HUES64 (cell line): ENCODE data around the gene IGSF9.
"Not testable (repeated sequence)": the region's sequence is repeated elsewhere in the genome, so short reads cannot be mapped to it uniquely, and the experiment has no call there.

ENCODE experiments used
- H3K27ac ChIP-seq: 2 replicates; pipeline ENCODE4 v1.7.0; 2013; ENCODE audit warnings: low read depth, low read length, inconsistent platforms
- H3K27me3 ChIP-seq: 2 replicates; pipeline ENCODE4 v1.6.1; 2013; ENCODE audit warnings: mild to moderate bottlenecking, low read length; ENCODE audit not compliant: insufficient read depth
- H3K36me3 ChIP-seq: 2 replicates; pipeline ENCODE4 v1.6.1; 2013; ENCODE audit warnings: mild to moderate bottlenecking, low read length; ENCODE audit not compliant: insufficient read depth
- H3K4me1 ChIP-seq: 2 replicates; pipeline ENCODE4 v1.6.1; 2013; ENCODE audit warnings: mild to moderate bottlenecking, low read length, moderate library complexity; ENCODE audit not compliant: insufficient read depth
- H3K4me3 ChIP-seq: 2 replicates; pipeline ENCODE4 v1.5.1; 2013; ENCODE audit warnings: mild to moderate bottlenecking, low read length, moderate library complexity
- H3K9ac ChIP-seq: 2 replicates; pipeline ENCODE4 v1.6.1; 2013; ENCODE audit warnings: mild to moderate bottlenecking, low read depth, low read length
- H3K9me3 ChIP-seq: 2 replicates; pipeline ENCODE4 v1.6.1; 2013; ENCODE audit warnings: low read depth, low read length; ENCODE audit not compliant: insufficient read depth
- WGBS: fragments of 150-250, 120-280 bp; methylation state at CpG from one replicate; pipeline ENCODE4 v1.1.7; 2013; ENCODE audit warnings: missing lambda C conversion rate; 5-methylcytosine and 5-hydroxymethylcytosine counted together

Gene IGSF9

GRCh38 chr1:159917533-159918351, 27.7 kb downstream of the IGSF9 start:
- H3K36me3 ChIP-seq = peaks cover 33% of the 10 kb centered on the region
- 86% methylated on average over 5 of the region's 5 CpGs for WGBS
- H3K27me3 ChIP-seq = no peaks in the 10 kb centered on the region
- no peak overlapping the region for H3K4me3 ChIP-seq
- no peak overlapping the region for H3K9ac ChIP-seq
- peaks cover 36% of the 10 kb centered on the region for H3K4me1 ChIP-seq
- H3K9me3 ChIP-seq = no peaks in the 10 kb centered on the region
- H3K27ac ChIP-seq = no peak overlapping the region

GRCh38 chr1:159916242-159917051, 29.0 kb downstream of the IGSF9 start:
- Histone ChIP-seq H3K27ac (peak overlapping the region; percentile 70), H3K4me3 (no peak overlapping the region), H3K4me1 (peaks cover 34% of the 10 kb centered on the region), H3K36me3 (peaks cover 33% of the 10 kb centered on the region), H3K9ac (peak overlapping the region; percentile 35; the same call in 1 of the 2 replicates), H3K27me3 (no peaks in the 10 kb centered on the region), H3K9me3 (no peaks in the 10 kb centered on the region)
- 64% methylated on average over 8 of the region's 9 CpGs for WGBS

- Histone ChIP-seq H3K4me1 (peaks cover 41% of the 10 kb centered on the region), H3K36me3 (peaks cover 32% of the 10 kb centered on the region), H3K27ac (peak overlapping the region; percentile 52), H3K9ac (peak overlapping the region; percentile 9; the same call in 1 of the 2 replicates), H3K9me3 (no peaks in the 10 kb centered on the region), H3K4me3 (no peak overlapping the region), H3K27me3 (no peaks in the 10 kb centered on the region)
- WGBS = 64% methylated on average over 5 of the region's 5 CpGs
Measured at GRCh38 chr1:159915571-159916241, 29.7 kb downstream of the IGSF9 start.

- peaks cover 19% of the 10 kb centered on the region; the same call in 1 of the 2 replicates for H3K36me3 ChIP-seq
- peaks cover 52% of the 10 kb centered on the region for H3K4me1 ChIP-seq
- no peaks in the 10 kb centered on the region for H3K9me3 ChIP-seq
- no peak overlapping the region for H3K27ac ChIP-seq
- H3K27me3 ChIP-seq = no peaks in the 10 kb centered on the region
- H3K9ac ChIP-seq = no peak overlapping the region
- no peak overlapping the region for H3K4me3 ChIP-seq
- 83% methylated on average over 10 of the region's 10 CpGs for WGBS
Measured at GRCh38 chr1:159914252-159915018, 31.0 kb downstream of the IGSF9 start.

GRCh38 chr1:159913451-159914192, 31.8 kb downstream of the IGSF9 start:
- Histone ChIP-seq H3K4me1 (peaks cover 58% of the 10 kb centered on the region), H3K9ac (no peak overlapping the region), H3K36me3 (peaks cover 11% of the 10 kb centered on the region; the same call in 1 of the 2 replicates), H3K9me3 (no peaks in the 10 kb centered on the region), H3K4me3 (no peak overlapping the region), H3K27me3 (no peaks in the 10 kb centered on the region), H3K27ac (no peak overlapping the region)
- 80% methylated on average over 5 of the region's 5 CpGs for WGBS

- no peaks in the 10 kb centered on the region for H3K36me3 ChIP-seq
- H3K4me1 ChIP-seq = peaks cover 55% of the 10 kb centered on the region
- H3K4me3 ChIP-seq = no peak overlapping the region
- no peaks in the 10 kb centered on the region for H3K9me3 ChIP-seq
- 75% methylated on average over 6 of the region's 6 CpGs for WGBS
- H3K27me3 ChIP-seq = no peaks in the 10 kb centered on the region
- H3K9ac ChIP-seq = no peak overlapping the region
- H3K27ac ChIP-seq = peak overlapping the region; percentile 24; the same call in 1 of the 2 replicates
Measured at GRCh38 chr1:159911326-159912070, 33.9 kb downstream of the IGSF9 start.

- no peak overlapping the region for H3K9ac ChIP-seq
- H3K9me3 ChIP-seq = peaks cover 3% of the 10 kb centered on the region; the same call in 1 of the 2 replicates
- H3K27ac ChIP-seq = no peak overlapping the region
- H3K36me3 ChIP-seq = no peaks in the 10 kb centered on the region
- 85% methylated on average over 8 of the region's 9 CpGs for WGBS
- no peaks in the 10 kb centered on the region for H3K27me3 ChIP-seq
- H3K4me3 ChIP-seq = no peak overlapping the region
- H3K4me1 ChIP-seq = peaks cover 29% of the 10 kb centered on the region
Measured at GRCh38 chr1:159908031-159908940, 37.1 kb downstream of the IGSF9 start.

- Histone ChIP-seq H3K9ac (no peak overlapping the region), H3K4me3 (no peak overlapping the region), H3K36me3 (no peaks in the 10 kb centered on the region), H3K9me3 (peaks cover 3% of the 10 kb centered on the region; the same call in 1 of the 2 replicates), H3K4me1 (peaks cover 27% of the 10 kb centered on the region), H3K27me3 (no peaks in the 10 kb centered on the region), H3K27ac (no peak overlapping the region)
- 78% methylated on average over 1 of the region's 1 CpG for WGBS
Measured at GRCh38 chr1:159906960-159907359, 38.5 kb downstream of the IGSF9 start.

GRCh38 chr1:159904036-159904435, 41.4 kb downstream of the IGSF9 start:
- WGBS = 77% methylated on average over 3 of the region's 3 CpGs

More at GRCh38 chr1:159904036-159904435, 41.4 kb downstream of the IGSF9 start:
- not testable (repeated sequence) for H3K4me3 ChIP-seq, H3K9ac ChIP-seq, H3K9me3 ChIP-seq, H3K27ac ChIP-seq, H3K36me3 ChIP-seq
- Histone ChIP-seq H3K27me3 (peaks cover 12% of the 10 kb centered on the region), H3K4me1 (peaks cover 15% of the 10 kb centered on the region)
